Measurements from ENCODE around the gene CNTN4. TPM values are rescaled to one million over a fixed set of nuclear protein-coding genes. Genes with fewer than 3 reads are reported as not detected.

CNTN4 gene
- polyA plus RNA-seq, 2 donors: 0.51 to 0.54 TPM

DNA sequence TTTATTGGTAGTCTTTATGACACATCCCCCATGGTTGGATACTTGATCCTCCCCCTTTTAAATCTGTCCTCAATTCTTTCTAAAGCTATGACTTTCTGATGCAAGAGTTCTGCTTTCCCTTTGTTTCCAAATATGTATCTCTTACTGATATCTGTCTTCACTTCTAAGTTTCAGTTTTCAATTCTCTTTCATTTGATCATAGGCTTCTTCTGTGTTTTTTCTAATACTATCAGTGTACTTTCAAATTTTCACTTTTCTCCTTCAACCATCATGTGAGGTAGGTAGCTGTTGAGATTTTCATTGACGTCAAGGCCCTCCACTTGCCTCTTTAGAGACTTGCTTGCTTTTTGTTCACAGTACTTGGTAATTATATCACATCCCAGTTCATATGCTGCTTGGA lies 436.5 kb downstream of the CNTN4 start:
- Histone ChIP-seq H3K27ac (ENCODE audit: low read depth in 2 of 2, low read length in 1 of 2) (no peak overlapping the region), H3K27me3 (ENCODE audit: control insufficient read depth in 1 of 2, insufficient read depth in 2 of 2, low read length in 2 of 2) (no peaks in the 10 kb centered on the region), H3K4me3 (ENCODE audit: low read depth in 1 of 2, low read length in 2 of 2) (no peak overlapping the region), H3K9me3 (ENCODE audit: control insufficient read depth in 2 of 2, insufficient read depth in 1 of 2, low read depth in 1 of 2, low read length in 1 of 2) (no peaks in the 10 kb centered on the region), H3K4me1 (ENCODE audit: control insufficient read depth in 2 of 2, insufficient read depth in 2 of 2, low read length in 1 of 2) (no peaks in the 10 kb centered on the region), H3K36me3 (ENCODE audit: control insufficient read depth in 2 of 2, insufficient read depth in 2 of 2, low read length in 1 of 2) (no peaks in the 10 kb centered on the region)
- WGBS, 2 donors: 79 to 93% methylated on average over 1 of the region's 1 CpG

GRCh38 chr3:2536575-2536974 lies 437.9 kb downstream of the CNTN4 start:
- H3K4me3 ChIP-seq (ENCODE audit: low read depth in 1 of 2, low read length in 2 of 2): no peak overlapping the region
- H3K9me3 ChIP-seq (ENCODE audit: control insufficient read depth in 2 of 2, insufficient read depth in 1 of 2, low read depth in 1 of 2, low read length in 1 of 2): no peaks in the 10 kb centered on the region
- H3K27me3 ChIP-seq (ENCODE audit: control insufficient read depth in 1 of 2, insufficient read depth in 2 of 2, low read length in 2 of 2): no peaks in the 10 kb centered on the region
- WGBS, 2 donors: 81 to 84% methylated on average over 2 of the region's 2 CpGs
- H3K27ac ChIP-seq (ENCODE audit: low read depth in 2 of 2, low read length in 1 of 2): no peak overlapping the region
- no peaks in the 10 kb centered on the region for H3K4me1 ChIP-seq (ENCODE audit: control insufficient read depth in 2 of 2, insufficient read depth in 2 of 2, low read length in 1 of 2)
- no peaks in the 10 kb centered on the region for H3K36me3 ChIP-seq (ENCODE audit: control insufficient read depth in 2 of 2, insufficient read depth in 2 of 2, low read length in 1 of 2)

DNA sequence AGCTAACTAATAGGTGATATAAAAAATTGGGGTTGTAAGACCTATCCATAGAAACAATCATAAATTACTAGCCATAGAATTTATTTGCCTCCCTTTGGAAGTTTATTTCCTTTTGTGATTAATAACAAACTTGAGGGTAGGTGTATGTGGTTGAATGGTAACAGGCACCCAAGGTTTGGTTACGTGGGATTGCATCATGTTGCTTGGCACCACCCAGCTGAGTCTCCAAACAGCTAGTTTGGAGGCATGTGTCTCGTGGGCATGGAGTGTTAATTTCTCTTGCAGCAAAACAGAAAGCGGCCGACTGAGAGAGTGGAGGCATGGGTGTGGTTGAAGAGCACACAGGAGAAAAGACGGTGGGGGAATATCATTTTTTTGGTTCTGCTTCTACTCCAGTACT lies 441.4 kb downstream of the CNTN4 start:
- WGBS, 2 donors: 81 to 82% methylated on average over 5 of the region's 5 CpGs
- no peak overlapping the region for H3K27ac ChIP-seq (ENCODE audit: low read depth in 2 of 2, low read length in 1 of 2)
- H3K4me1 ChIP-seq (ENCODE audit: control insufficient read depth in 2 of 2, insufficient read depth in 2 of 2, low read length in 1 of 2): no peaks in the 10 kb centered on the region
- no peaks in the 10 kb centered on the region for H3K36me3 ChIP-seq (ENCODE audit: control insufficient read depth in 2 of 2, insufficient read depth in 2 of 2, low read length in 1 of 2)
- H3K4me3 ChIP-seq (ENCODE audit: low read depth in 1 of 2, low read length in 2 of 2): no peak overlapping the region
- H3K9me3 ChIP-seq (ENCODE audit: control insufficient read depth in 2 of 2, insufficient read depth in 1 of 2, low read depth in 1 of 2, low read length in 1 of 2): no peaks in the 10 kb centered on the region
- no peaks in the 10 kb centered on the region for H3K27me3 ChIP-seq (ENCODE audit: control insufficient read depth in 1 of 2, insufficient read depth in 2 of 2, low read length in 2 of 2)

DNA sequence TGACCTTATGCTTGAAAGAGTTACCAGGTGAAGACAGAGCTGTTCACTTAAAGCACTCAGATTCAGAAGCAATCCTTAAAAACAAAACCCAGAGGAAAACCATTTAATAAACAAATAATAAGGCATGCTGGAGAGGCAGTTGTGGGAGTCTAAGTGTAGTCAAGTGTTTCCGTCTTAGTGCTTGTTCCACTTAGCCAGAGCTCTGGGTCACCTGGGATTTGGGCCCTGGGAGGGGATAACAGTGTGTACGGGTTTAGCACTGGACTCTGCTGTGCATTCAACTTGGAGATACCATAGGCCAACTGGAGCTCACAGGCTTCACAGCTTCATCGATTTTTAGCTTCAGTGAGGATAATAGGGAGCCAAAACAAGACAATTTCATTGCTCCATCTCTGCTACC lies 444.6 kb downstream of the CNTN4 start:
- H3K27me3 ChIP-seq (ENCODE audit: control insufficient read depth in 1 of 2, insufficient read depth in 2 of 2, low read length in 2 of 2): no peaks in the 10 kb centered on the region
- no peak overlapping the region for H3K4me3 ChIP-seq (ENCODE audit: low read depth in 1 of 2, low read length in 2 of 2)
- H3K27ac ChIP-seq (ENCODE audit: low read depth in 2 of 2, low read length in 1 of 2): no peak overlapping the region
- H3K36me3 ChIP-seq (ENCODE audit: control insufficient read depth in 2 of 2, insufficient read depth in 2 of 2, low read length in 1 of 2): no peaks in the 10 kb centered on the region
- no peaks in the 10 kb centered on the region for H3K4me1 ChIP-seq (ENCODE audit: control insufficient read depth in 2 of 2, insufficient read depth in 2 of 2, low read length in 1 of 2)
- WGBS, 2 donors: 85 to 87% methylated on average over 3 of the region's 3 CpGs
- H3K9me3 ChIP-seq (ENCODE audit: control insufficient read depth in 2 of 2, insufficient read depth in 1 of 2, low read depth in 1 of 2, low read length in 1 of 2): no peaks in the 10 kb centered on the region

GRCh38 chr3:2544212-2544611 lies 445.5 kb downstream of the CNTN4 start:
- WGBS, 2 donors: 81 to 93% methylated on average over 2 of the region's 2 CpGs
- H3K36me3 ChIP-seq (ENCODE audit: control insufficient read depth in 2 of 2, insufficient read depth in 2 of 2, low read length in 1 of 2): no peaks in the 10 kb centered on the region
- H3K27ac ChIP-seq (ENCODE audit: low read depth in 2 of 2, low read length in 1 of 2): no peak overlapping the region
- no peaks in the 10 kb centered on the region for H3K4me1 ChIP-seq (ENCODE audit: control insufficient read depth in 2 of 2, insufficient read depth in 2 of 2, low read length in 1 of 2)
- H3K27me3 ChIP-seq (ENCODE audit: control insufficient read depth in 1 of 2, insufficient read depth in 2 of 2, low read length in 2 of 2): no peaks in the 10 kb centered on the region
- no peak overlapping the region for H3K4me3 ChIP-seq (ENCODE audit: low read depth in 1 of 2, low read length in 2 of 2)
- H3K9me3 ChIP-seq (ENCODE audit: control insufficient read depth in 2 of 2, insufficient read depth in 1 of 2, low read depth in 1 of 2, low read length in 1 of 2): no peaks in the 10 kb centered on the region

- H3K27ac ChIP-seq (ENCODE audit: low read depth in 2 of 2, low read length in 1 of 2): no peak overlapping the region
- H3K4me3 ChIP-seq (ENCODE audit: low read depth in 1 of 2, low read length in 2 of 2): no peak overlapping the region
- no peaks in the 10 kb centered on the region for H3K4me1 ChIP-seq (ENCODE audit: control insufficient read depth in 2 of 2, insufficient read depth in 2 of 2, low read length in 1 of 2)
- no peaks in the 10 kb centered on the region for H3K27me3 ChIP-seq (ENCODE audit: control insufficient read depth in 1 of 2, insufficient read depth in 2 of 2, low read length in 2 of 2)
- WGBS, 2 donors: 66 to 67% methylated on average over 2 of the region's 2 CpGs
- no peaks in the 10 kb centered on the region for H3K9me3 ChIP-seq (ENCODE audit: control insufficient read depth in 2 of 2, insufficient read depth in 1 of 2, low read depth in 1 of 2, low read length in 1 of 2)
- H3K36me3 ChIP-seq (ENCODE audit: control insufficient read depth in 2 of 2, insufficient read depth in 2 of 2, low read length in 1 of 2): no peaks in the 10 kb centered on the region
These were observed 446.1 kb downstream of the CNTN4 start for GRCh38 chr3:2544718-2545117.

GRCh38 chr3:2547049-2547448 lies 448.4 kb downstream of the CNTN4 start:
- Histone ChIP-seq H3K27ac (ENCODE audit: low read depth in 2 of 2, low read length in 1 of 2) (no peak overlapping the region), H3K9me3 (ENCODE audit: control insufficient read depth in 2 of 2, insufficient read depth in 1 of 2, low read depth in 1 of 2, low read length in 1 of 2) (no peaks in the 10 kb centered on the region), H3K27me3 (ENCODE audit: control insufficient read depth in 1 of 2, insufficient read depth in 2 of 2, low read length in 2 of 2) (no peaks in the 10 kb centered on the region), H3K4me3 (ENCODE audit: low read depth in 1 of 2, low read length in 2 of 2) (no peak overlapping the region), H3K4me1 (ENCODE audit: control insufficient read depth in 2 of 2, insufficient read depth in 2 of 2, low read length in 1 of 2) (no peaks in the 10 kb centered on the region), H3K36me3 (ENCODE audit: control insufficient read depth in 2 of 2, insufficient read depth in 2 of 2, low read length in 1 of 2) (no peaks in the 10 kb centered on the region)
- WGBS, 2 donors: 84 to 88% methylated on average over 4 of the region's 4 CpGs

DNA sequence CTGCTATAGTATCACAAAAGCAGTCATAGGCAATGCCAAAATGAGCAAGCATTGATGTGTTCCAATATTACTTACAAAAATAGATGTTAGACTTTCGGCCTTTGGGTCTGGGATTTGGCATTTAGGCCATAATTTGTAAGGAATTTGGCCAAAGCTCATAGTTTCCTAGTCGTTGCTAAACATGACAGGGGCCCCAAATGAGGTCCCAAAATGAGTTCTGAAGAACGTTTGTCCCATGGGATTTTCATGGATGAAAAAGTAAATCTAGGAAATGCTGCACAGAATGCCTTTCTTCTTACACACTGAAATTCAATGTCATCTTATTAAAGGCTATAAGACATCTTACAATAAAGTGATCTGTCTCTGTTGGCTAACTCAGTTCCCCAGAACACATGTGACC lies 456.0 kb downstream of the CNTN4 start:
- Histone ChIP-seq H3K36me3 (ENCODE audit: control insufficient read depth in 2 of 2, insufficient read depth in 2 of 2, low read length in 1 of 2) (no peaks in the 10 kb centered on the region), H3K9me3 (ENCODE audit: control insufficient read depth in 2 of 2, insufficient read depth in 1 of 2, low read depth in 1 of 2, low read length in 1 of 2) (no peaks in the 10 kb centered on the region), H3K4me1 (ENCODE audit: control insufficient read depth in 2 of 2, insufficient read depth in 2 of 2, low read length in 1 of 2) (no peaks in the 10 kb centered on the region), H3K4me3 (ENCODE audit: low read depth in 1 of 2, low read length in 2 of 2) (no peak overlapping the region), H3K27me3 (ENCODE audit: control insufficient read depth in 1 of 2, insufficient read depth in 2 of 2, low read length in 2 of 2) (no peaks in the 10 kb centered on the region), H3K27ac (ENCODE audit: low read depth in 2 of 2, low read length in 1 of 2) (no peak overlapping the region)
- WGBS, 2 donors: 39 to 47% methylated on average over 3 of the region's 3 CpGs

DNA sequence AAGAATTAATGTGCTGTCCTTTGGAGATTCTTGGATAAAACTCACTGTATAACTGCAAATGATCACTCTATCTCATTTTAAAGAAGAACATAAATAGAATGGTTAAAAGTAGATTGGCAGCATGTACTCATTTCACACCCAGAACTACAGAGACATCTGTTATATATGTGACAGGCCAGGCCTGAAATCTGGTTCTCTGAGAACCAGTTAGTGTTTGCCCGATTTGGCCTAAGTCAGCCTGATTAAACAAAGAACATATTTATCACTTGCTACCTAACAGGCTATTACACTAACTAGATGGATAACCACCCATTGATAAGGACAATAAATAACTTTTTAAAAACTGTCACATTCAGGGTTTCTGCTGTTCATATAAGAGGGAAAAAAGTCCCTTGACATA lies 460.1 kb downstream of the CNTN4 start:
- WGBS, 2 donors: 41 to 44% methylated on average over 1 of the region's 1 CpG
- no peak overlapping the region for H3K27ac ChIP-seq (ENCODE audit: low read depth in 2 of 2, low read length in 1 of 2)

DNA sequence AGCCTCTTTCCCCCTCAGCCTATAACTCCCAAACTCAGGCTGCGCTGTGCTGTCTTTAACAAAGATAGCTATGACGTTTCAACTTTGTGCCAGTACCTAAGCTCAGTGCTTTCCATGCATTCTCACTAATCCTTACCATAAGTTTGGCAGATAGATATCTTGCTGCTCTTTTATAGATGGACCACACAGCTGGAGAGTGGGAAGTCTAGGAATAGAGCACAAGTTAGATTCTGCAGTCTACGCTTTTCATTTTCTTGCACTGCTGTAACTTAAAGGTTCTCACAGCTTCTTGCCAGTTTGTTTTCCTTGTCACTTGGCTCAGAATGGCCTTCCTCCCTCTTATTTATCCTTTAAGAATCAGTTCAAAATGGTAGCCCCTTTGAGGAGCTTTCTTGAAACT lies 468.8 kb downstream of the CNTN4 start:
- H3K27ac ChIP-seq (ENCODE audit: low read depth in 2 of 2, low read length in 1 of 2): no peak overlapping the region
- no peaks in the 10 kb centered on the region for H3K27me3 ChIP-seq (ENCODE audit: control insufficient read depth in 1 of 2, insufficient read depth in 2 of 2, low read length in 2 of 2)
- 84 to 87% methylated on average over 3 of the region's 3 CpGs for WGBS, 2 donors
- no peak overlapping the region for H3K4me3 ChIP-seq (ENCODE audit: low read depth in 1 of 2, low read length in 2 of 2)
- no peaks in the 10 kb centered on the region for H3K9me3 ChIP-seq (ENCODE audit: control insufficient read depth in 2 of 2, insufficient read depth in 1 of 2, low read depth in 1 of 2, low read length in 1 of 2)
- no peaks in the 10 kb centered on the region for H3K36me3 ChIP-seq (ENCODE audit: control insufficient read depth in 2 of 2, insufficient read depth in 2 of 2, low read length in 1 of 2)
- no peaks in the 10 kb centered on the region for H3K4me1 ChIP-seq (ENCODE audit: control insufficient read depth in 2 of 2, insufficient read depth in 2 of 2, low read length in 1 of 2)

More for the DNA sequence above, 460.1 kb downstream of the CNTN4 start:
- Histone ChIP-seq H3K27me3 (ENCODE audit: control insufficient read depth in 1 of 2, insufficient read depth in 2 of 2, low read length in 2 of 2) (no peaks in the 10 kb centered on the region), H3K4me3 (ENCODE audit: low read depth in 1 of 2, low read length in 2 of 2) (no peak overlapping the region), H3K4me1 (ENCODE audit: control insufficient read depth in 2 of 2, insufficient read depth in 2 of 2, low read length in 1 of 2) (no peaks in the 10 kb centered on the region), H3K9me3 (ENCODE audit: control insufficient read depth in 2 of 2, insufficient read depth in 1 of 2, low read depth in 1 of 2, low read length in 1 of 2) (no peaks in the 10 kb centered on the region), H3K36me3 (ENCODE audit: control insufficient read depth in 2 of 2, insufficient read depth in 2 of 2, low read length in 1 of 2) (no peaks in the 10 kb centered on the region)
